Fibroblast of lung (primary cell): ENCODE data around the gene STK4.

Experiments used
- CTCF ChIP-seq, 2 donors: IDR thresholded peaks in 1 of 2; conservative IDR thresholded peaks in 1 of 2; 1 replicate in 1 of 2; 2 replicates in 1 of 2; pipeline ENCODE4 v1.5.1; 2011 to 2012; ENCODE audit warnings: low read length in 2 of 2, control low read depth in 1 of 2, inconsistent platforms in 1 of 2, low read depth in 1 of 2, mild to moderate bottlenecking in 1 of 2
- EZH2 ChIP-seq: IDR thresholded peaks from 2 replicates; pipeline ENCODE4 v1.5.1; 2012; ENCODE audit warnings: low read length, control low read depth, mild to moderate bottlenecking; ENCODE audit errors: missing control alignments

DNA sequence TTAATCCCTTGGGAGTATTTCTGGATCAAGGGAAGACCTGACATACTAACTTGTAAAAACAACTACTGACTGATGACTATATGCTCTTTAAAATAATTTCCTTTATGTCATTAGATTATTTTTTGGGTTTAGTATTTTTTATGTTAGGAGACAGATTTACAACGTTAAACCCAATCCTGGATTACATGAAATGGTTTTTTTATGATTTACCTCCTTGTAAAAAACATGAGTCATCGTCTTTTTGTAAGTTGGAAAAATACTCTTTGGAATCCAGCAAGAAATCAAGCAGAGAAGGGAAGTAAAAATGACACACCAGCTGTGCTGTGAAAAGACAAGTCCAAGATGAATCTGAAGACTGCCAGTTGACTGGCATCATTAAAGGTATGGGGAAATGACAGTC, 6.7 kb downstream of the STK4 start:
- no peak for TF ChIP-seq CTCF (conservative IDR thresholded peaks at IDR 0.05 in 1 of 2, IDR thresholded peaks at IDR 0.05 in 1 of 2; ENCODE audit: low read depth in 1 of 2, low read length in 2 of 2)
- no peak for TF ChIP-seq EZH2
